Hepatocyte (in vitro differentiated cells): Measurements from ENCODE around the gene BCLAF1.

ENCODE experiments used
- CTCF ChIP-seq: fragments of 200-600 bp; sonication (generic); IDR thresholded peaks from 2 replicates; pipeline ENCODE4 v1.5.1; 2016; ENCODE audit warnings: antibody characterized with exemption, mild to moderate bottlenecking; ENCODE audit not compliant: poor library complexity
- EZH2 ChIP-seq: fragments of 200-600 bp; sonication (generic); IDR thresholded peaks from 2 replicates; pipeline ENCODE4 v1.6.1; 2016; ENCODE audit warnings: antibody characterized with exemption, mild to moderate bottlenecking, borderline replicate concordance
- EZH2phosphoT487 ChIP-seq: fragments of 200-600 bp; sonication (generic); IDR thresholded peaks from one replicate; pipeline ENCODE4 v1.6.1; 2018; ENCODE audit warnings: antibody characterized with exemption, mild to moderate bottlenecking, low read depth, moderate library complexity; ENCODE audit not compliant: unreplicated experiment, severe bottlenecking

- no peak for TF ChIP-seq EZH2
- TF ChIP-seq CTCF: no peak
- TF ChIP-seq EZH2phosphoT487: no peak
Observed at GRCh38 chr6:136252441-136252840, 37.2 kb downstream of the BCLAF1 start.
